Stimulated activated CD8-positive, alpha-beta memory T cell treated with anti-CD3 and anti-CD28 coated beads, Interleukin-12 subunit alpha, Interleukin-12 subunit beta, amount 100 ng/mL, for 24 hours (primary cell): ENCODE results near the gene TIAM1.
A peak's percentile ranks its signal among the peaks of the same experiment; 100 is the strongest.

Experiments
- DNase-seq: peaks from one replicate; pipeline ENCODE4 v3.0.0-alpha.2; 2020; ENCODE audit errors: extremely low read depth

The TIAM1 gene

GRCh38 chr21:31354604-31355443 is 10.8 kb upstream of the TIAM1 start:
- peak; percentile 58 for DNase-seq

- no peak for DNase-seq
Observed at GRCh38 chr21:31354122-31354521, 10.1 kb upstream of the TIAM1 start.

- DNase-seq: no peak
Observed at GRCh38 chr21:31352836-31353235, 8.8 kb upstream of the TIAM1 start.

GRCh38 chr21:31351960-31352359 is 7.9 kb upstream of the TIAM1 start:
- no peak for DNase-seq

GRCh38 chr21:31351438-31351837 is 7.4 kb upstream of the TIAM1 start:
- no peak for DNase-seq

- DNase-seq: no peak
Observed at GRCh38 chr21:31349208-31349607, 5.1 kb upstream of the TIAM1 start.

- DNase-seq: no peak
Observed at GRCh38 chr21:31348188-31348587, 4.1 kb upstream of the TIAM1 start.

- no peak for DNase-seq
Observed at GRCh38 chr21:31347435-31348032, 3.5 kb upstream of the TIAM1 start.

- DNase-seq: no peak
Observed at GRCh38 chr21:31346256-31346821, 2.3 kb upstream of the TIAM1 start.

- DNase-seq: no peak
Observed at GRCh38 chr21:31345136-31345535, 1.1 kb upstream of the TIAM1 start.

GRCh38 chr21:31343030-31343510 is 991 bp downstream of the TIAM1 start:
- no peak for DNase-seq

- DNase-seq: no peak
Observed at GRCh38 chr21:31342348-31342747, 1.7 kb downstream of the TIAM1 start.

GRCh38 chr21:31340942-31341487 is 3.0 kb downstream of the TIAM1 start:
- DNase-seq: no peak

- DNase-seq: no peak
Observed at GRCh38 chr21:31340514-31340913, 3.5 kb downstream of the TIAM1 start.

GRCh38 chr21:31339721-31340120 is 4.3 kb downstream of the TIAM1 start:
- no peak for DNase-seq

- DNase-seq: no peak
Observed at GRCh38 chr21:31338908-31339368, 5.1 kb downstream of the TIAM1 start.

GRCh38 chr21:31337996-31338907 is 5.8 kb downstream of the TIAM1 start:
- no peak for DNase-seq

GRCh38 chr21:31337086-31337485 is 7.0 kb downstream of the TIAM1 start:
- DNase-seq: no peak

- no peak for DNase-seq
Observed at GRCh38 chr21:31336739-31337040, 7.4 kb downstream of the TIAM1 start.

GRCh38 chr21:31335957-31336738 is 7.9 kb downstream of the TIAM1 start:
- no peak for DNase-seq

GRCh38 chr21:31334648-31335121 is 9.4 kb downstream of the TIAM1 start:
- DNase-seq: no peak
